COLO668 (cell line): ENCODE data around the gene SLC7A11.
"Not testable (repeated sequence)": the region's sequence is repeated elsewhere in the genome, so short reads cannot be mapped to it uniquely, and the experiment has no call there.

Source experiments
- DNase-seq: peaks from one replicate; lab custom pipeline; 2025; ENCODE audit not compliant: unreplicated experiment; lab: John Stamatoyannopoulos, UW

Gene SLC7A11

DNA sequence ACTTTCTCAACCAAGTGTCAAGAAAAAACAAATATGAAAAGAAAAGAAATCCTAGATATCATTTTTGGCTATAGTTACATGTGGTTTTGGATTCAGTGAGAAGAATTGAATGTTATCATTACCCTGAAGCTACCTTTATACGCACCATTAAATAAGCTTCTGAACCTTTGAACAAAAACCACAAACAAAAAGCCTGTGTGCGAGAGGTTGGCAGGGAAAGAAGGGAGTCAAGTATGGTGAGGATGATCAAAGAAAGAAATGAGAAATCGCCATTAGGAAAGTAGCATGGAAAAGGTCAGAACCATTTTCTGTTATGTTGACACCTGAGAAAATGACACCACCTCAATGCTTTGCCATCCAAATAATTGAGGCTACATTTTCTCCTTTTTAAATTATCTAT lies 1.2 kb upstream of the SLC7A11 start:
- DNase-seq, result no peak

DNA sequence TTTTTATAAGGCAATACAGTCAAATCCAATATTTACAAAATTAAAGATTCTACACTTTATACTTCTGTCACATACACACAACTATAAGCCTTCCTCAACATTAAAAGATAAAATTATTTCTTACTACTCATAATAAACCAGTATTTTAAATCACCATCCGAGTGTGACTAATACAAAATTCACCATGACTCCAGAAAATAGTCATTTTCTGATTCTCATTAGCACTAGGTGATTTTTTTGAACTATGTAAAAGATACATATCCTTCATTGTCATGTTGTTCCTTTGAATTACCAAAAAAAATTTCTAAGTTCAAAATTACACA lies 646 bp upstream of the SLC7A11 start:
- no peak for DNase-seq

DNA sequence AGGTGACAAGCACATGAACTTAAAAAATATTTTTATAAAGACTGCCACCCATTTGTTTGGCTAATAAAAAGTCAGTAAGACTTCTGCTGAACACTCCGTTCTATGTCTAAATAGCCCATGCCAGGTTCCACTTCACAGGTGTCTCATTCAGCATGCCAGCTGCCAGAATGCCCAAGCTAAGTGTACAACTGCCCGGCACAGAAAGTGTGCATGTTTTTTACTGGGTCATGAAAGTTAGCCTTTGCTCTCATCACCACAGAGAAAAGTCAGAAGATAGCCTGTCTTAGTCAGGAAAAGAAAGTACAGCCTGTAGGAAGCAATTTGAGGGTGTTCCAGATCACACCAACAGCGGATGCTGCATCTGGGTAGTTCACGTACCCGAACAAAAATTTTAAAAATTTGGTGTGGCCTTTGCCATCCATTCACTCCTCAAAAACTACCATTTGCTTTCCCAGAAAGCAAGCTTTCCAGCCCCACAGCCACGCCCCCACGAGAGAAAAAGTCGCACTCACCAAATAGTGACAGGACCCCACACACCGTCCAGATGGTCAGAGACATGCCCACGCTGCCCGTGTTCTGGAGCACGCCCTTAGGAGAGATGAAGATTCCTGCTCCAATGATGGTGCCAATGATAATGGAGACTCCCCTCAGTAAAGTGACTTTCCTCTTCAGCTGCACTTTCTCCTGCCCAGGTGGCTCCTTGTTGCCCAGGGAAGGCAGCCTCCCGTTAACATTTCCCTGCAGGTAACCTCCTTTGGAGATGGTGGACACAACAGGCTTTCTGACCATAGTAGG lies 671 bp downstream of the SLC7A11 start:
- DNase-seq, result peak; percentile 29

DNA sequence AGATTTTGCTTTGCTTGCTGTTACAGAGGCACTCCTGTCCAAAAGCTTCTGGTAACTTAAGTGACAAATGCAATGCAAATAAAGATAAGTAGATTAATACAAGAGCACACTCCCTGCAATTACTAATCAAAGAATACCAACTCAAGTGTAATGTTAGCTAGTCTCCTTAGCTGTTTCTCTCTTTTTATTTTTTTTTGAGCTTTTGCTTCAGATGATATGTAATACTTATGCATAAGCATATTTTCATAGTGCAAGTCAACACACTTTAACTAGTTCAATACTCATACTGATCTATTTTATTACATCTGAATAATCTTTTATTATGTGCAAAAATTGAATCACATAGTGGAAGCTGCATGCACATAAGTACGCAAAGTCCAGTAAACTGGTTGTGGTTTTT lies 2.7 kb downstream of the SLC7A11 start:
- DNase-seq, result no peak

DNA sequence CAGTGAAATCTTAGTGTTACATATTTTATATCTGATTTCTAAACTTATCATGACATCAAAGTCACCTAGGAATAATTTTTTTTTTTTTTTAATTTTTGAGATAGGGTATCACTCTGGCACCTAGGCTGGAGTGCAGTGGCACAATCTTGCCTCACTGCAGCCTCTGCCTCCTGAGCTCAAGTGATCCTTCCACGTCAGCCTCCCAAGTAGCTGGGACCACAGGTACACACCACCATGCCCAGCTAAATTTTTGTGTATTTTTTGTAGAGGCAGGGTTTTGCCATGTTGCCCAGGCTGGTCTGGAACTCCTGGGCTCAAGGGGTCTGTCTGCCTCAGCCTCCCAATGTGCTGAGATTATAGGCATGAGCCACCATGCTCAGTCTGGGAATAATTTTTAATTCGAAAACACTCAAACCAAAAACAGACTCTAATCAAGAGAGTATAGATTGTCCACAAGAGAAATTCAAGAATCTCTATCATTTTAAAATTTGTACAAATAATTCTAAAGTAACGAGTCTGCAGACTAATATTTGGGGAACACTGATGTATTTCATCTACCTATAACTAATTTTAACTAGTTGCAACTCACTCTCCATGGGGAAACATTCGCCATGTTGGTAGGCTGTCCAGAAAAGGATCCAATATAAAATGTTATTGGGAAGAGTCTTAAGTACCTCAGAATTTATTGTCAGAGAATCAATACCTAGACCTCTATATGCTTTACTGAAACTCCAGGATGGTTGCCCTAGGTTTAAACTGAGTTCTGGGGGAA lies 3.4 kb downstream of the SLC7A11 start:
- no peak for DNase-seq

DNA sequence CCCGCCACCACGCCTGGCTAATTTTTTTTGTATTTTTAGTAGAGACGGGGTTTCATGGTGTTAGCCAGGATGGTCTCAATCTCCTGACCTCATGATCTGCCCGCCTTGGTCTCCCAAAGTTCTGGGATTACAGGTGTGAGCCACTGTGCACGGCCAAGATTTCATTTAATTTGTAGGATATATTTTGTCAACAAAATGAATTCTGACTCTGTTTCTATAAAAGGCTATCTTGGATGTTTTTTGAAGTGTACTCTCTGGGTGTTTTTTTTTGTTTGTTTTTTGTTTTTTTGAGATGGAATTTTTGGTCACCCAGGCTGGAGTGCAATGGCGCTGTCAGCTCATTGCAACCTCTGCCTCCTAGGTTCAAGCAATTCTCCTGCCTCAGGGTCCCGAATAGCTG lies 5.0 kb downstream of the SLC7A11 start:
- not testable (repeated sequence) for DNase-seq

DNA sequence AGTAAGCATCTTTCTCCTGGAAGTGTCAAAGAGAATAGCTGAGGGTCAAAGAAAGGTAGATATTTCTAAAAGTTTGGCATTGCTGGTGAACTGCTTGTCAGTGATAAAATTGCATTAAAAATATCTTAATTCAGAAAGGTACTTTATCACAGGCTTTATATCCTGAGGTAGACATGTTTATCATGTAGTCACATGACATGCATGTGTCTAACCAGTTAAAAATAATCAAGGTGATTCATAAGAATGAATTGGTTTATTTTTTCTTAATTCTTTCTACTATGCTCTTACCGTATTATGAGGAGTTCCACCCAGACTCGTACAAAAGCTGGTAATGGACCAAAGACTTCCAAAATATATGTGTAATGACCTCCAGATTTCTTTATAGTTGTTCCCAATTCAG lies 6.1 kb downstream of the SLC7A11 start:
- DNase-seq, result no peak

DNA sequence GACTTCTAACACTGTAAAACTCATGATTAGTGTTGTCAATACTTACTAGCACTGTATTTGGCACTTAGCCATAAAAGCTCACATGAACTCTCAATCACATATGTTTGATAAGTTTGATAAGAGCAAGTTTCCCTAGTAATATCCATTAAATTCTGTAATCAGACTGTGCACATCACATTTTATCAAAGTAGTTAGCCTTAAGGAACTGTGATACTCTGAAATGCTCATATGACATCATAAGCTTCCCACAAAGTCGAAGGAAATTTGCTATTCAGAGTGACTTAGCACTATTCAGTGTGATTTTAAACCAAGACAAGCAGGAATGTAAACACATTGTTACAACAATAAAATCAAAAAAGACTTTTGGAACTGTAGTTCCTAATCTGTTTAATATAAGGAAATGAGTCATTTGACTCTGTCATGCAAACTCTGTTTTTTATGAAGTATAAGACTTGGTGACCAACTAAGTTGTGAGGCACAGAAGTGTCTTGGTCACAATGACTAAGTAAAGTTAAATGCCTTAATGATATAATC lies 6.7 kb downstream of the SLC7A11 start:
- DNase-seq, result no peak

DNA sequence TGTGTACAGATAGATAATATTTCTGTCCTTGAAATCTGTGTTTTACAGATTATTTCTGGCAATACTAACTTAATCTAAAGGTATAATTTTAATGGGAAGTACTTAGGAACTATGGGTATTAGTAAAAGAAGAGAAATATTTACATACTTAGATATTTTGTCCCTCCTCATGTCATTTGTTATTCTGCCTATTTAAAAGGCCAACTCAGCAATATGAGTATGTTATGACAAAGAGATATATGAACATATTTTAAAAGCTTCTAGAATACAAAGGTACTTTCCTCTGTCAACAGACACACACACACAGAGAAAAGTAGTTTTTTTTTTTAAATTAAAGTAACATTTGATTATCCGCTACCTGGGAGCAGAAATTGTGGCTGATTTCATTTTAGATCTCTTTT lies 7.9 kb downstream of the SLC7A11 start:
- no peak for DNase-seq

DNA sequence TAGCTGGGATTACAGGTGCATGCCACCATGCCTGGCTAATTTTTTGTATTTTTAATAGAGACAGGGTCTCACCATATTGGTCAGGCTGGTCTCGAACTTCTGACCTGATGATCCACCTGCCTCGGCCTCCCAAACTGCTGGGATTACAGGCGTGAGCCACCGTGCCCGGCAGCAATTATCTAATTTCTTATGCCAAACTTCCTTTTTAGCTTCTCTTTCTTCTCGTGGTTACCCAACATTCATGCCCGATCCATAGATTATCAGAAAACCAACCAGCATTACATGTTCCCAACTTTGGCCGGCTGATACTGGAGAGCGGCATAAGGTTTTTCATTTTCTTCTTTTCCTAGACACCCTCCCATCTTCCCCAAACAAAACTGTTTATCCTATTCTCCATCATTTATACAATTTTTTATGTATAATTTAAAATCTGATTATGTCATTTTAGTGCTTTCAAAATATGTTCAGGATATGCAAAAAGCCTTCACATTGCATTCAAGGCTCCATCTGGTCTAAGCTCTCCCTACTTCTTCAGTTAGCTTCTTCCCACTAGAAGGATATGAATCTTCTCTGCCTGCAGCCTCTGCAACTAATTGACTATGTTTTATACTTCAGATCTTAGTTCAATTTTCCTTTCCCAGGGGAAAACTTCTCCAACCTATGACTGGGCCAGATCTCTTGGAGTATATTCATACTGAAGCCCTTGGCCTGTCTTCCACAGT lies 8.7 kb downstream of the SLC7A11 start:
- DNase-seq, result no peak

DNA sequence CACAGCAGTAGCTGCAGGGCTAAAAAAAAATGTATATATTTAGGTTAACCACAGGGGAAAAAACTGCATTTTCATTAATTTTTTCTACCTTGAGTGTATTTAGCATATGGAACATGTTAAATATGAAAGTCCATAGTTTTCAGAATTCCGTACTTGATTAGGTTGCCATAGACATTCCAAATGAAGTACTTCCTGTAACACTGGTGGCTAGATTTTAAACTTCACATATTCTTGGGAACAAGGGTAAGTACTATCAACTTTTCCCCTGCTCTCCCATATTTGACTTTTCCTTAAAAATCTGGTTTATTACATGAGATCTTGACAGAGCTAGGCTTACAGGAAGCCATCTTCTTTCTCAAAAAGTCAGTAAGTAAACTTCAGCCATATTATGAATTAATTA lies 9.8 kb downstream of the SLC7A11 start:
- DNase-seq, result no peak

DNA sequence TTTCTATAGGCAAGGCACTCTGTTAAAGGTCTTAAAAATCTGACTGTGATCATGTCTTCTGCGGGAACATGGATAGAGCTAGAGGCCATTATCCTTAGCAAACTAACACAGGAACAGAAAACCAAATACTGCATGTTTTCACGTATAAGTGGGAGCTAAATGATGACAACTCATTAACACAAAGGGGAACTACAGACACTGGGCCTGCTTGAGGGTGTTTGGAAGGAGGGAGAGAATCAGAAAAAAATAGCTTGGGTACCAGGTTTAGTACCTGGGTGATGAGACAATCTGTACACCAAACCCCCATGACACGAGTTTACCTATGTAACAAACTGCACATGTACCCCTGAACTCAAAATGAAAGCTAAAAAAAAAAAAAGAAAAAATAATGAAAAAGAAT lies 12.1 kb downstream of the SLC7A11 start:
- DNase-seq, result no peak

DNA sequence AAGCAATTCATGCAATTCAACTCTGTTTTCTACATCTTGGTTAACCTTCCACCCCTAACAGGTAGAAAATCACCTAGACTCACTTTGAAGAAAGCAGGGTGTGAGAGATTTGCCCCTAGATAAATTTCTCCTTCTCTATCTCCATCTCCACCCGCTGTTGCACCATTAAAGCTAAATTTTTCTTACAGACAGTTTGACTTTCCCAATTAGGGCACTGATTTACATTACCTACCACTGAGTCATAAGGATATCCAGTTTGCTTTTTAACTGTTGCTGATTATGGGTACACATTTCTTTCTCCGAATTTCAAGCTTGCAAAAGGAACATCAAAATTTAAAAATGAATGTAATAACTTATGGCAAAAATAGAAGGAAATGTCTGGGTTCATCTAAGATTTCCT lies 13.0 kb downstream of the SLC7A11 start:
- DNase-seq, result no peak

DNA sequence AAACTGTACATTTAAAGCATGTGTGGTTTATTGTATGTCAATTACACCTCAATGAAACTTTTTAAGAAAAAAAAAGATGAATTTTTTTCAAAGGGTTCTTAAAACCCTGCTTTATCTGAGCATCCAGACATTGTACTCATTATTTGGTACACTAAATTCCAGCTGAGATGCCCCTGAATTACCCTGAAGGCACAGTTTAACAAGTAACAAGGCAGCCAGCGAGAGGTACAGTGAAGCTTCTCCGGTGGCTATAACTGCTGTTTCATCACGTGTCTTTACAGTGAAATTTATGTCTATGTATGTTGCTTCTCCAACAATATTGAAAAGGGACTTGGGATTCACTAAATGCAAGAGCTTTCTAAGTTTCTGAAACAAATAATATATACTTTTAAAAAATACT lies 15.8 kb downstream of the SLC7A11 start:
- DNase-seq, result no peak

DNA sequence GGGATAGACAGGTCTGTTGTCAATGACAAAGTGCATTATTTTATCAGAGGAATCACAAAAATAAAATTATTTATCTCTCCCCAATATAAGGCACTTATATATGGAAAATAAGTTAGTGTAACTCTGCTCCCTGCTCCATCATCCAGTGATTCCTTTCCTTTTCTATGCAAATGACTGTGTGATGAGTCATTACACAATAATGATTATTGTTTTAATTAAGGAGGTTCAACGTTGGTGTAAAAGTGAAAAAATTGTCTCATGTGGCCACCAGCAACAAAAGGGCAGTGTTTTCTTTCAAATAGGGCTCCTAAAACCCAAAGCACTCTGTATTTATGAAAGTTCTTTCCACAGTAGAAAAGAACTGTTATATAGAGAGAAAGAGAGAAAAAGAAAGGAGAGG lies 16.7 kb downstream of the SLC7A11 start:
- no peak for DNase-seq

DNA sequence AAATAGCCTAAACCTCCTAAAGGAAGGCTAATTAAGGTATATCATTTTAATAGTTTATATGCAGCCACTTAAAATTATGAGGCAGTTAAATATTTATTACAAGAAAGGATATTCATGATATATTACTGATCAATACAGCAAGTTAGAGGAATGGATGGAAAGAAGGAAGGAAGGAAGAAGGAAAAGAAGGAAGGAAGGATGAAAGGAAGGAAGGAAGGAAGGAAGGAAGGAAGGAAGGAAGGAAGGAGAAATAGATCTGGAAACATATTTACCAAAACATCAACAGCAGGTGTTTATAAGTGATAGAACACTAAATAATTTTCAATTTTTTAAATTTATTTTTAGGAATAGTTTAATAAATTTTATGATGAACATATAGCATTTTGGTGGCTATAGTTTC lies 17.5 kb downstream of the SLC7A11 start:
- DNase-seq, result no peak

DNA sequence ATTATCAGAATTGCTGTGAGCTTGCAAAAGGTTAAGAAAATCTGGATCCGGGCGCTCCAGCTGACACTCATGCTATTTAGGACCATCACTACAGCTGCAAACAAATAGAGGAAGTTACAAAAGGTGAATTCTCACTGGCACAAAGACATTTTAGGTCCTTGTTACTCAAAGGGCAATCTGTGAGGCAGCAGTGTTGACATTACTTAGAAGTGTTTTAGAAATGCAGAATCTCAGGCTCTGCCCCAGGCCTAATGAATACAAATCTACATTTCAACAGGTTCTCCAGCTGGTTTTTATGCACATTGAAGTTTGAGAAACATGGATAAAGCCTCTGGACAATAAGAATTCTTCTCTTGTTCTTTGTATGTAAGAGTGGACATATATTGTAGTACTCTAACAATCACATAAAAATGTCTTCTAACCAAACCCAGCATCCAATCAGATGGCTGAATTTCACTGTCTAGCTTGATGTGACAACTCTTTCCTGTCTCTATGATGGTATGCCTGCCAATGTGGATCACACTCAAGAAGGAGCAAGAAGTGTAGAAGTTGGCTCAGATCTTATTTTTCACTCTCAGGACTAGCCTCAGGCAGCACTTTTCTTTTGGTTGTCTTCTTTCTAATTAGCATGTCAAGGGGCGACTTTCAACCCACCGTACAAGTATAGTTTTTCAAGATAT lies 18.8 kb downstream of the SLC7A11 start:
- DNase-seq, result no peak

DNA sequence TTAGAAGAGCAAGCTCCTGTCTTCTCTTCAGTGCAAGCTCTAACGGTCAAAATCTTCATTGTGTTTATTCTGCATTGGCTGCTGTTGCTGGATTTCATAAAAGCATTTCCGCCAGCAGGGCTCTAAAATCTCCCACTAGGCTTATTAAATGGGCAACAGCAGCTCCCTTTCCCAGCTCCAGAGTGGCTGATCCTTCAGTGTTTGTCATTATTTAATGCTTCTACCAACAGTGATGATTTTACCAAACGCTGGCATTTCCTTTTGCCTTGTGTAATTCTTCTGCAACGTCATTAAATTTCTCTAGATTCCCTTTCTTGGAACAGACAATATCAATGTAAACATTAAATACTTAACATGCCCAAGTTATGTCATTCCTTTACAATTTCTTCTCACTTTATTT lies 20.1 kb downstream of the SLC7A11 start:
- no peak for DNase-seq

DNA sequence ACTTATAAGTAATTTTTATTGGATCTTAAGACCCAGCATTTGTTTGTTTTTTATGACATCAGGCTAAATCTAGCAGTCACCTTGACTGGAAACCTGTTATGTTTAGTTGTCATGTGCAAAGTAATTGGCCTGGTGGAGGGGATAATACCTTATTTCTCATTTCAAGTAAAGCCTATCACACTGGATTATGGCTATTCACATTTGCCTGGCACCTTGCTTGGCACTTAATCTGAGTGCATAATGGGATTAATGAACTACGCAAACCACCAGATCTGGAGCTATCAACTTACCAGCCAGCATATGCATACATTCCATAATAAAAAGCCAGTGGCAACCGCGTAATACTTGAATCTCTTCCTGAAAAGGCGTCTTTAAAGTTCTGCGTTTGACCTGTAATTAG lies 23.2 kb downstream of the SLC7A11 start:
- DNase-seq, result no peak

DNA sequence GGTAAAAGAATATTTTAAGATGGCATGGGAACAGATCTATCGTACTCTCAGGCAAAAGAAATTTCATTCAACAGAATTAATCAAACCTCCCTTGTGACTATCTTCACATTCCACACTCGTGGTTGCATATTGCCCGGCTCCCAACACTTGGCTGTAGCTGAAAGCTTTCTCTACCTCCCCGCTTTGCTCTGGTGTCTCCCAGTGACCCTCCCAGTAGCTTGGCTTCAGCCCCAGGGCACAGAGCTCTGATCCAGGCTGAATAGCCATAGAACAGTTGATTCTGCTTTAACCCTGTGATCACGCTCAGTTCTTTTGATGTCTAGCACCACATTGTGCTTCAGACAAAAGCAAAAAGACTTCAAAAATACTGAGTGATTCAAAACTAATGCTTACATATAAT lies 24.6 kb downstream of the SLC7A11 start:
- DNase-seq, result no peak

DNA sequence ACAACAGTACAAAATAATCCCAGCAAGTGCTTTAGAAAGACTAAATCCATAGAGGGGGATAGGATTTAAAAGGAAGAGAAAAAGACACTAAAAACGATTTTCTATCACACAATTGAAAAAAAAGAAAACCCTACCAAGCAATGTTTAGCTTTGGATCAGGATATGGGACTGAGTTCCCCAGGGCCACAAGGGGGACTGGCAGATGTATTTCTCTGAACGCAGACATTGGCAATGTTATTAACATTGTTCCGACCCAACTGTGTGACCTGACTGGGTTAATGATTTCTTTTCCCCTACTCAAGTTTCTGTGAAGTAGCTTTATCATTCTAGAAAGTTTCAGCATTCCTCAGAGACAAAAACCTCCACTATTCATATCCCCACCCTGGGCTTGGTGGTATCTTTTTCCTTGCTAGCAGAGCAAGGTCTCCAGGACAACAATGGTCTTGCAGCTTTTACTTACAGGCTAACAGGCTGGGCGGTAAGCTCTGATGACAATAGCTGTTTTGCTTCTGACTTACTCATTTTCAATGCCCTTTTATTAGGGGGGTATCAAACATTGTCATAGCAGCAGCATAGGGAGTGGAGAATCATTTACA lies 25.8 kb downstream of the SLC7A11 start:
- no peak for DNase-seq
